GM10266 (cell line): ENCODE measurements around the gene GLI3.

Source experiments
- DNase-seq: peaks from one replicate; pipeline ENCODE4 v3.0.0; 2012; ENCODE audit errors: extremely low spot score
- CTCF ChIP-seq: IDR thresholded peaks from 2 replicates; pipeline ENCODE4 v1.5.1; 2012; ENCODE audit warnings: mild to moderate bottlenecking, low read depth; ENCODE audit not compliant: control insufficient read depth, insufficient read depth; ENCODE audit errors: missing control alignments

The GLI3 gene

GRCh38 chr7:42108803-42109528 is 128.0 kb downstream of the GLI3 start:
- DNase-seq = no peak
- TF ChIP-seq CTCF = no peak

DNA sequence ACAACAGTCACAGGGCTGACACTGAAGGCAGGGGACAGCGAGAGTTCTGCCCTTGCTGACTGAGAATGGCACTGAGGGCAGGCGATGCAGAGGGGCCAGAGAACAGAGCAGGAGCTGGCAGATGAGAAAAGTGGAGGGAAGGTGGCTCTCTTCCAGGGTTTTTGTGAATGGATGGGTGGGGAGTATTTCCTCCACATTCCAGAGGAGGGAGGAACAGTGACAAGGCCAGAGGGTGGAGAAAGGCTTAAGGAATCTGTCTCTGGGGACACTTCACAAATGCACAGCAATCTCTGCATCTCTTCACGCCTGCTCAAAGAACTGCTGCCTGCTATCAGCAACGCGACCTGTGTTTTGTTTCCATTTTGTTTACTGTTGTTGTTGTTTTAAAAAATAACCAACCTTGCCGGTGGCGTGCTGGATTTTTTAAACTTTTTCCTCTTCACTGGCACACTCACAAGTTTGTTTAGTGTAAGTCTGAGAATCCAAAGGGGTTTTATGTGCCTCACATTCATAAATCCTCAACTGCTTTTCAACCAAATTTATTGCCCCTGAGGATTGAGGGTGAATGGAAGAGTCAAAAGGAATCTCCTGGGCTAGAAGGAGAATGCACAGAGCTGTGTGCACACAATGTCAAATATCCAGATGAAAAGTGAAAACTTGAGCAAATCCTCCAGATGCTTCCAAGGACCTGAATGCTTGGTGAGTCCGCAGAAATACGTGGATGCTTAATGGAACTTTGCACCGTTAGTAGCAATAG is 129.3 kb downstream of the GLI3 start:
- DNase-seq = no peak
- TF ChIP-seq CTCF = no peak

DNA sequence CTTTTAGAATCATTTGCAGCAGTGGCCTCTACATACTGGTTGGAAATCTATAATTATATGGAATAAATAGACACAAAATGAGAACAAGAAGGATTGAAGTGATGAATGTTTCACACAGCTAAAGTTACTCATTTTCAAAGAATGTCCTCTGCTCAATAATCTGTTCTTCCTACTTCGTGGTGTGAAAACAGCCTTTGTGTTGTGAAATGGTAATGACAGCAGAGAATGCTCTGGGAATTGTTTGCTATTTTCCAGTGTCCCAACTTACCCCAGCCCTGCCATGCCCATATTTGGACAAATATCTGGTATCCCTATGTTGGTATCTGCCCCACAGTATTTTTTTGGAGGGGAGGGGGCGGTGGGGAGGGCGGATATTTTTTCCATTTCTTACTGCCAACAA is 130.4 kb downstream of the GLI3 start:
- TF ChIP-seq CTCF = no peak
- DNase-seq = no peak

DNA sequence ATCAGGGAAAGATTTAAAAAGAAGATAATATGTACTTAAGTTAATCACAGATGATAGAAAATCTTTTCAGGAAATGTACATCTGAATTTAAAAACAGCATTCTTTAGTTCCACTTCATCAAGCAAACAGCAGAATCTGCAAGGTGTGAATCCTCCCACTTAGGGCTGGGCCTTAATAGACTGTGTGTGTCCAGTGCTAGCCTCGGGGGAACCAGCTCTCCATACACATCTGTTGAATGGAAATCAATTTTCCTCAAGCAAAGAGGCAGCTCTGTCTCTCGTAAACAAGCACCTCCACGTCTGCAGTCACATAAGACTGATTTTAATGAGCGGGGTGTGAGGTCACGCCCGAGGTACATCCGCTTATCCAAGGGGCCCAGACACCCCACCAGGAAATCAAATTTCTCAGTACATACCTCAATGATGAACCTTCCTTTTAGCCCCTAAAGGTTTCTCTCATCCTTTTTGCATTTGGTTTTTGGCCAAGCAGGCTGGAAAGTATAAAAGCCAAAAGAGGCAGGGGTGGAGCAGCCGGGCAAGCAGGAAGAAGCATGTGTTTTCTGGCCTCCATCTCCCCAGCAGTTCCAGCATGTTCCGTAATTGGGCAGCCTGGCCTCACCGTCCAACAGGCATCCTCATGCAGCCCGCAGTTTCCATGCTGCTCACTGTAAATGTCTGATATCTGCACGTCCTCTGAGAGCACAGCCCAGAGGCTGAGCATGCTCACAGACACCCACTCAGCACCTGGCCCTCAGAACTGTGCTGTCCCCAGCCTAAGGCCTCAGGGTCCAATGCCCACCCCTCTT is 131.3 kb downstream of the GLI3 start:
- no peak for TF ChIP-seq CTCF
- no peak for DNase-seq

- TF ChIP-seq CTCF = no peak
These were observed 132.3 kb downstream of the GLI3 start for GRCh38 chr7:42104694-42105093.

GRCh38 chr7:42104231-42104630 is 132.8 kb downstream of the GLI3 start:
- TF ChIP-seq CTCF = no peak
- DNase-seq = no peak

More at GRCh38 chr7:42104694-42105093, 132.3 kb downstream of the GLI3 start:
- no peak for DNase-seq
